Measurements from ENCODE around the gene SCLY.
"Not testable (repeated sequence)": the region's sequence is repeated elsewhere in the genome, so short reads cannot be mapped to it uniquely, and the experiment has no call there.

SCLY gene

GRCh38 chr2:238060542-238061314 is at the start of gene SCLY:
Gene SCLY, plus strand, starts transcription at chr2:238061001. Its CDS starts 54 bp downstream, at chr2:238061055.
- DNase-seq, result peak; percentile 96

DNA sequence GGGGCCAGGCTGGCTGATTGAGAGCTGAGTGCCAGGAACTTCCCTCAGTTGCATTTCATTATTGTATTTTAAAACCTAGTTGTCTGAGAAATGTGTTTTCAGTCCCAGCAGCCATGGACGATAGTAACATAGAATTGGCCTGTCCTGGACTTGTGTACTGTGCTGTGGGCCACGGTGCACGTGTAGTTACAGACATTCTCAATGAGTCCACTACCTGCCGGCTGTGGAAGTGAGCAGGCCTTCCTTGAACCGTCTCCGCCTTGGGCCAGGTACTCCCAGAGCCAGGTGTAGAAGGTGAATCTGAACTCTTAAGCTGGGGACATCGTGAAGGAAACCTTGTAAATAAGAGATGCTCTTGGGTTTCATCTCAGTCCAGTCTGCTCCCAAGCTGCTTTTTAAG is 47.0 kb upstream of the SCLY start:
- DNase-seq, result no peak

GRCh38 chr2:238015705-238016104 is 45.1 kb upstream of the SCLY start:
- DNase-seq, result no peak

- DNase-seq, result no peak
Measured at GRCh38 chr2:238016526-238016925, 44.3 kb upstream of the SCLY start.

DNA sequence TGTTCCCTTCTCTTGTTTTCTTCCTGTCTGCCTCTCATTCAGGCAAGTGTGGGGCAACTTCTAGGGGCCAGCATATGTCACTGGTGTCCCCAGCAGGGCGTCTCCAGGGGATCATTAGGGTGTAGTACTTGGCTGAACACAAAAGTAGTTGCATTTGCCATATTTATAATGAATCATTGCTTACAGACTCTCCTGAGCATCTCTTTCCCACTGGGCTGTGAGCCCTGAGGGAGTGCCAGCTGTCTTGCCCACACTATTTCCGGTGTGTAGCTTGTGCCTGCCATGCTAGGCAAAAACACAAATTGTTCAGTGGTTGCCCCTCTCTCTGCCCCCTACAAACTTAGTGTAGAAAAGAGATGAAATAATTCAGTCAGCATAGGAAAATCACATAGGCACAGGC is 40.8 kb upstream of the SCLY start:
- no peak for DNase-seq

- no peak for DNase-seq
Measured at GRCh38 chr2:238020816-238021215, 40.0 kb upstream of the SCLY start.

DNA sequence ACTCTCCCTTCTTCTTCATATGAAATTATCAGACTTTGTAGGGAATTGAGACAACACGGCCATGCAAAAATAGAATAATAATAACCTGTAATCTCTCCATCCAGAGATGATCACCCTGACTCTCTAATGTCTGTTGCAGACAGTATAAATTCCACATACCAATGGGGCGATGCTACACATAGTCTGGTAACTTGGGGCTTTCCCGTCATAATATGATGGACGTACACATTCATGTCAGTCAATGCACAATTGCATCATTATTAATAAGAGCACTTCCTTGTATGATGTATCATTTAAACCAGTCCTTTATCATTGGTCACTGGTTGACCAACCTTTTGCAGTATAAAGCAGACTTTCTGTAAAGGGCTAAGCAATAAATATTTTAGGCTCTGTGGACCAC is 39.5 kb upstream of the SCLY start:
- DNase-seq, result no peak

DNA sequence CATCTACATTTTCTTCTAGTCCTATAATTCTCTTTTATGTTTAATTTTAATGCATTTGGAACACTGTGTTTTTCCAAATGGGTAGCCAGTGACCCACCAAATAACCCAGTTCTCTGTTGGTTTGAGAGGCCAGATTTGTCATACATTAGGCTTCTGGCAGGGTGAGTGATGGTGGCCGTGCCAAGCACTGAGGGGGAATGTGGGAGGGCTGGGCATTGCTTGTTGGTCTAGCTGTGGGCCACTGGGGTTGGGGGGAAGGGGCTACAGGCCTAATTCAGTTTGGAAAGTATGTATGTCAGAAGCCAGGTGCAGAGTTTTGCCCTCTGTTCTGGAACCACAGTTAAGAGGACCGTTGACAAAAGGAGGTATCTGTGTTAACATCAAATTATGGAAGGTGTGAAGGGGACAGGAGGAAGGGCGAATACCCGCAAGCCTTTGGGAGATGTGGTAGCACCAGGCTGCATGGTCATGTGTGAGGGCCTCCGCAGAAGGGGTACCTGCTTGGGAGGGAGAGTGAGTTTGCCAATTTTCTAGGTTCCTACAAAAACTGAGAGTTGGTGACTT is 38.1 kb upstream of the SCLY start:
- DNase-seq, result no peak

- DNase-seq, result no peak
Measured at GRCh38 chr2:238023608-238024007, 37.2 kb upstream of the SCLY start.

- no peak for DNase-seq
Measured at GRCh38 chr2:238024986-238025385, 35.8 kb upstream of the SCLY start.

- no peak for DNase-seq
Measured at GRCh38 chr2:238025741-238026360, 35.0 kb upstream of the SCLY start.

DNA sequence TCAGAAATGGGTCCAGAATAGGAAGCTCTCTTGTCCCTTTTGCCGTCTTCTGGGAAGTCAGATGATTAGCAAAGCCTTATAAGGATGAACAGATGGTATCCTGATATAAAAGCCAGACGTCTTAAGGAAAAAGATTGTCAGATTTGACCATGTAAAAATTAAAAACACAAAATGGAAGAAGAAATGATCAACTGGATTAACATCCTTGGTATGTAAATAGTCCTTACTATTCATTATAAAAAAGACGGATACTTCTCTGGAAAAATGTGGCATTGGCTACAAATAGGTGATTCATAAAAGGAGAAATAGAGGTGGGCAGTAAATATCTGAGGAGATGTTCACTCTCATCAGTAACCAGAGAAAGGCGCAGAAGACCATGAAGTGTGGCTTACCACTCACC is 33.7 kb upstream of the SCLY start:
- no peak for DNase-seq

GRCh38 chr2:238027591-238028415 is 33.0 kb upstream of the SCLY start:
- no peak for DNase-seq

DNA sequence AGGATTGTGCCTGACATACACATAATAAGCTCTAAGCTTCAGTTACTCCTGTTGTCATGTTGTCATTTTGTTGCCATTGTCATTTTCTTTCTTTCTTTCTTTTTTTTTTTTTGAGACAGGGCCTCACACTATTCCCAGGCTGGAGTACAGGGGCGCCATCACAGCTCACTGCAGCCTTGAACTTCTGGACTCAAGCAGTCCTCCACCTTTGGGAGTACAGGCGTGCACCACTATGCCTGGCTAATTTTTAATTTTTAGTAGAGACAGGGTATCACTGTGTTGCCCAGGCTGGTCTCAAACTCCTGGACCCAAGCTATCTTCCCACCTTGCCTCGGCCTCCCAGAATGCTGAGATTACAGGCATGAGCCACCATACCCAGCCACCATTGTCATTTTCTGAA is 30.9 kb upstream of the SCLY start:
- no peak for DNase-seq

DNA sequence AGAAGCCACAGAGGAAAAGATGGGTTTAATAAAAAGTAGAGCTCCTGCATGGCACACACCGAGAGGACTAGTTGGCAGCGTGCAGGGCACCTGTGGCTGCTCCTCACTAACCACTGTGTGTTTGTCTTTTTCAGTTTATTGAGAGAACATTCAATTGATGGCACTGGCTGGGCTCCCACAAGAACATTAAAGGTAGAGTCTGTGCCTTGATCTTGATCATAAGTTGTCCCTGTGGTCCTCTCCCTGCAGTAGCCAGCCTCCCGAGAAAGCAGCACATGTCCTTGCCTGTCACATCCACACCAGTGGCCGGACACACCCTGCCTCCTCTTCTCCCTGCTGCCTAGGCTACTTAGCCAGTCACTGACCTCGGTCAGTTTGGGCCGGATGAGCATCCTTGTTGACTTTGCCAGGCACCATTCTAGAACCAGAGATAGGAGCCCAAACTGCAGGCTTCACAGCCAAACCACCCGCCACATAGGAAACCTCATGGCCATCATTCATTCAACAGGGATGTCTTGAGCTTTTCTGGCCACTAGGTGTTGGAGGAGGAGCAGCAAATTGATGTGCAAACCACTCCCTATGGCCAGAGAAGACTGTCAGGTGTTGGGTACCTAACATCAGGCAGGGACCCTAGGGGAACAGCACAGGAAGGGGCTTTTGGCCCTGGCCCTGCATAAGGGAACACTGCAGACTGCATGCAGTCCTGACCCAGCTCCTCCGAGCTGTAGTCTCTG is 30.2 kb upstream of the SCLY start:
- no peak for DNase-seq

DNA sequence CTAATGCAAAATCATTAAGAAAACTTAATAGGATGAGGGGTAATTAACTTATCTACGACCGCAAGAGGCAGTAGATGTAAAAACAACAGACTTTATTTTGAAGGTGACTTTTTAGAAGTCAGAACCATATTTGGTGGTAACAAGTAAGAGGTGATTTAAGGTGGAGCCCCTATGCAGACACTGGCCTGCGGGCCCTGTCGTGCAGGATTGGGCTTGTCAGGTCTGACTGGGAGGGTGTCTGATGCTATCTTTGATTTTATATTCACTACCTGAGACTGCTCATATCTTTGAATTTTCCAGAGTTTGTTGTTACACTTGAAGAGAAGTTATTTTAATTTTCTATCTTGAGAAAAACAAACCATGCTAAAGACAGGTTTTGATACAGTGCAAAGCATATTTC is 29.1 kb upstream of the SCLY start:
- DNase-seq, result no peak

GRCh38 chr2:238032755-238033337 is 28.0 kb upstream of the SCLY start:
- no peak for DNase-seq

GRCh38 chr2:238033991-238034390 is 26.8 kb upstream of the SCLY start:
- DNase-seq, result not testable (repeated sequence)

GRCh38 chr2:238038203-238038602 is 22.6 kb upstream of the SCLY start:
- no peak for DNase-seq

- no peak for DNase-seq
Measured at GRCh38 chr2:238039151-238039550, 21.6 kb upstream of the SCLY start.

- DNase-seq, result no peak
Measured at GRCh38 chr2:238039985-238040384, 20.8 kb upstream of the SCLY start.

DNA sequence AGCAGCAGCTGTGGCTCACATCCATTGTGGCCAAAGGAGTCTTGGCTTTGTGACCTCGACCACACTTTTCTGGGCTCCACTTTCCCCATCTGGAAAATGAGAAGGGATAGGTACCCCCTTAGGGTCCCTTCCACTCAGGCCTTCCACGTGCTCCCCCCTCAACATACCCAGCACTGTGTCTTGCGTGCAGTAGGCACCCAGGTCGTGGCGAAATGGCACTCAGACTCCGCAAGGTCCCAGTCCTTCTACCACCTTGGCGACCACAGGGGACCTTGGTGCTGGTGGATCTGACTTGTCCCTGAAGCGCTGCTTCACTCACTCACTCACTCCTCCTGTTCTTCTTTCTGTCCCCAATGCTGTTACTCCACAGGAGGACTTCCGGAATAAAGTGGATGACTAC is 19.9 kb upstream of the SCLY start:
- DNase-seq, result no peak
